ENCODE data around the gene CASP10. TPM values are rescaled to one million over a fixed set of nuclear protein-coding genes. Genes with fewer than 3 reads are reported as not detected.

Gene CASP10
- total and polyA plus RNA-seq, 2 of the 13 experiments (the other 11 are each of a cell fraction or from before 2014, with no cell fraction given) = 22.2 to 23.8 TPM

- TF ChIP-seq PBX3 (CRISPR knock-in tag; IDR thresholded peaks at IDR 0.05; ENCODE audit: borderline replicate concordance) (no peak), FOXJ3 (CRISPR knock-in tag; IDR thresholded peaks at IDR 0.05; ENCODE audit: borderline replicate concordance) (peak; percentile 73; the same call in 1 of the 2 replicates), ZNF441 (CRISPR knock-in tag; IDR thresholded peaks at IDR 0.05; ENCODE audit: borderline replicate concordance) (no peak), ZIK1 (CRISPR knock-in tag; IDR thresholded peaks at IDR 0.05; ENCODE audit: borderline replicate concordance, low read depth) (no peak), ZBTB43 (CRISPR knock-in tag; conservative IDR thresholded peaks at IDR 0.05) (no peak), ZNF558 (CRISPR knock-in tag; IDR thresholded peaks at IDR 0.05; ENCODE audit: borderline replicate concordance) (no peak), GMEB2 (CRISPR knock-in tag; IDR thresholded peaks at IDR 0.05; ENCODE audit: low read depth) (no peak), NCOR1 (IDR thresholded peaks at IDR 0.05; ENCODE audit: borderline replicate concordance, low read length) (no peak; the same call in 1 of the 2 replicates), REST (IDR thresholded peaks at IDR 0.05; ENCODE audit: borderline replicate concordance in 1 of 2, low read depth in 1 of 2, low read length in 2 of 2) (no peak), KDM3A (CRISPR knock-in tag; IDR thresholded peaks at IDR 0.05; ENCODE audit: low read depth) (peak; percentile 97), ZNF33A (CRISPR knock-in tag; IDR thresholded peaks at IDR 0.05; ENCODE audit: borderline replicate concordance) (no peak), MTF2 (CRISPR knock-in tag; IDR thresholded peaks at IDR 0.05; ENCODE audit: borderline replicate concordance) (no peak), FOXP4 (CRISPR knock-in tag; IDR thresholded peaks at IDR 0.05) (peak; percentile 76), NR3C1 (CRISPR knock-in tag; IDR thresholded peaks at IDR 0.05) (no peak), CBX5 (CRISPR knock-in tag; IDR thresholded peaks at IDR 0.05; ENCODE audit: borderline replicate concordance) (peak; percentile 93; the same call in 1 of the 2 replicates), MYNN (CRISPR knock-in tag; IDR thresholded peaks at IDR 0.05; ENCODE audit: low read depth) (no peak), ZFP1 (CRISPR knock-in tag; IDR thresholded peaks at IDR 0.05) (peak; percentile 87; the same call in 1 of the 2 replicates)
These were observed 49.0 kb downstream of the CASP10 start (continued) for GRCh38 chr2:201231781-201232466.

All from HepG2 (cell line).